Right lobe of liver (tissue), 4 donors: ENCODE data around the gene BMP7.

Experiments used
- CTCF ChIP-seq, 4 donors: fragments of 200-600 bp in 3 of 4; fragments of 450-650 bp in 1 of 4; IDR thresholded peaks; one replicate each; pipeline versions ENCODE4 v1.5.1 to v1.8.0; 2016 to 2022; ENCODE audit warnings: antibody characterized with exemption in 4 of 4, mild to moderate bottlenecking in 2 of 4
- POLR2A ChIP-seq: fragments of 450-650 bp; IDR thresholded peaks from one replicate; pipeline ENCODE4 v1.6.1; 2017; ENCODE audit warnings: antibody characterized with exemption, mild to moderate bottlenecking
- donor health status: DM: no; HTN: no; CAD: no.
- donor health status: DM: no; HTN: no; CAD: no.
- donor health status: DM: no; HTN: yes; CAD: no.

GRCh38 chr20:57244627-57245214 is 21.7 kb downstream of the BMP7 start:
- no peak for TF ChIP-seq CTCF (IDR thresholded peaks at IDR 0.05)
- TF ChIP-seq POLR2A = no peak
